Activated CD4-positive, CD25-positive, alpha-beta regulatory T cell (primary cell): ENCODE measurements around the gene RIMBP3C.
"Not testable (repeated sequence)": the region's sequence is repeated elsewhere in the genome, so short reads cannot be mapped to it uniquely, and the experiment has no call there.

Source experiments
- DNase-seq, 4 experiments: peaks; one replicate each; lab custom pipeline; 2025; lab: John Stamatoyannopoulos, UW

The RIMBP3C gene, protein sequence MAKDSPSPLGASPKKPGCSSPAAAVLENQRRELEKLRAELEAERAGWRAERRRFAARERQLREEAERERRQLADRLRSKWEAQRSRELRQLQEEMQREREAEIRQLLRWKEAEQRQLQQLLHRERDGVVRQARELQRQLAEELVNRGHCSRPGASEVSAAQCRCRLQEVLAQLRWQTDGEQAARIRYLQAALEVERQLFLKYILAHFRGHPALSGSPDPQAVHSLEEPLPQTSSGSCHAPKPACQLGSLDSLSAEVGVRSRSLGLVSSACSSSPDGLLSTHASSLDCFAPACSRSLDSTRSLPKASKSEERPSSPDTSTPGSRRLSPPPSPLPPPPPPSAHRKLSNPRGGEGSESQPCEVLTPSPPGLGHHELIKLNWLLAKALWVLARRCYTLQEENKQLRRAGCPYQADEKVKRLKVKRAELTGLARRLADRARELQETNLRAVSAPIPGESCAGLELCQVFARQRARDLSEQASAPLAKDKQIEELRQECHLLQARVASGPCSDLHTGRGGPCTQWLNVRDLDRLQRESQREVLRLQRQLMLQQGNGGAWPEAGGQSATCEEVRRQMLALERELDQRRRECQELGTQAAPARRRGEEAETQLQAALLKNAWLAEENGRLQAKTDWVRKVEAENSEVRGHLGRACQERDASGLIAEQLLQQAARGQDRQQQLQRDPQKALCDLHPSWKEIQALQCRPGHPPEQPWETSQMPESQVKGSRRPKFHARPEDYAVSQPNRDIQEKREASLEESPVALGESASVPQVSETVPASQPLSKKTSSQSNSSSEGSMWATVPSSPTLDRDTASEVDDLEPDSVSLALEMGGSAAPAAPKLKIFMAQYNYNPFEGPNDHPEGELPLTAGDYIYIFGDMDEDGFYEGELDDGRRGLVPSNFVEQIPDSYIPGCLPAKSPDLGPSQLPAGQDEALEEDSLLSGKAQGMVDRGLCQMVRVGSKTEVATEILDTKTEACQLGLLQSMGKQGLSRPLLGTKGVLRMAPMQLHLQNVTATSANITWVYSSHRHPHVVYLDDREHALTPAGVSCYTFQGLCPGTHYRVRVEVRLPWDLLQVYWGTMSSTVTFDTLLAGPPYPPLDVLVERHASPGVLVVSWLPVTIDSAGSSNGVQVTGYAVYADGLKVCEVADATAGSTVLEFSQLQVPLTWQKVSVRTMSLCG (N-terminal part only)

DNA sequence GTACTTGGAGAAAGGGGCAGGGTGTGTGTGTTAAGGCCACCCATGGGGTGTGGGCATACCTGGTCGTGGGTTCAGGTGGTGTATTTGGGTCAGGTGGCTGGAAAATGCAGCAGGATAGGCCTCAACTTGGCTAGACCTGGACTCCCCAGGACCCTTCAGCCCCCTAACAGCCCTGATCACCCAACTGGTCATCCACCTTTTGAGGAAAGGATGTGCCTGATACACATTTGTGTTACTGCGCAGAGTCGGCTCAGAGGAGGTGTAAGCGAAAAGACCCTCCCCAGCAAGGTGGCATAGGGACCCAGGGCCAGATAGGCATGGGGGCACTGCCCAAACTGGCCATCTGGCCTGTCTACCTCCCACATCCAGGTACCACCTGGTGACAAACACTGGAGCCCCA, at the start of gene RIMBP3C:
Gene RIMBP3C (minus strand): TSS at position 101 of the 400 bp plus-strand sequence. CDS start 485 bp downstream, outside the sequence.
- DNase-seq: not testable (repeated sequence)

DNA sequence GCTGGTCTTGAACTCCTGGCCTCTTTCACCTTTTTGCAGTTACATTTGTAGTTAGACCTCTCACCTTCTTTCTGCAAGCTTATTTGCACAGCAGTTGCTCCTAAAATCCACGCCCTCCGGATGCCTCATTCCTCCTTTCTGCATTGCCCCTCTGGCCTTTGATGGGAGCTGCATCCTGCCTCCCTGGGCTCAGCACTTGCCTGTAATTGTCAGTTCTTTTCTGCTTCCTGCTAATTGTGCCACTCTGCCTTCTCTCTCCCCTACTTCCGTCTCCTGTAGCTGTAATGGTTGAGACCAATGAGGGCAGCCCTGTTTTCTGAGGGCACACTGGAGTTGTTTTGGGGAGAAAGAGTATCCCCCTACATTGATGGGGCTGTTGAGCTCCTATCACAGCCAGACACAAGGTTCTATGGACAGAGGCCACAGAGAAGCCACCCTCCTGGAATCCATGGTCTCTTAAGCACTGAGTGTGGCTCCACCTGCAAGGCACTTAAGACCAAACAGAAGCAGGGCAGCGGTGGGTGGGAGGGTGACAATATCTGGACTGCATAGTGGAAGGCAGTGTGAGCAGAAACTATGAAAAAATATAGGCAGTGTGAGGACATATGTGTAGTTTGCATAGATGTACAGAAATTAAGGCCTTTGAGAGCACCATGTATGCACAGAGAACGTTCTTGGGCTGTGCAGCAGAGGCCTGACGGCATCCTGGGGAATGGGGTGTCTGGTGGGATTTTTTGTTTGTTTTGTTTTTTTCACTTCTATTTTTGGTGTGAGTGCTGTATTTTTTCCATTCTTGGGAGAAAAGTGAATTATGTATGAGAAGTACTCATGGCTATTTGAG, 48.0 kb upstream of the RIMBP3C start:
- no peak for DNase-seq

DNA sequence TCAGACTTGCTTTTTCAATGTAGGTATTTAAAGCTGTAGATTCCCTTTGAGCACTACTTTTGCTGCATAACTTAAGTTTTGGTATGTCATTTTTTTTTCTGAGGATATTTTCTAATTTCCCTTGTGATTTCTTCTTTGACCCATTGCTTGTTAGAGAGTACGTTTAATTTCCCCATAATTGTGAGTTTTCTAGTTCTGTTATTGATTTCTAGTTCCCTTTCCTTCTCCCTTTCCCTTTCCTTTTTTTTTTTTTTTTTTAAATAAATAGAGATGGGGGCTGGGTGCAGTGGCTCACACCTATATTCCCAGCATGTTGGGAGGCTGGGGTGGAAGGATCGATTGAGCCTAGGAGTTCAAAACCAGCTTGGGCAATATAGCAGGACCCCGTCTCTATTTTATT, 47.0 kb upstream of the RIMBP3C start:
- DNase-seq: no peak

DNA sequence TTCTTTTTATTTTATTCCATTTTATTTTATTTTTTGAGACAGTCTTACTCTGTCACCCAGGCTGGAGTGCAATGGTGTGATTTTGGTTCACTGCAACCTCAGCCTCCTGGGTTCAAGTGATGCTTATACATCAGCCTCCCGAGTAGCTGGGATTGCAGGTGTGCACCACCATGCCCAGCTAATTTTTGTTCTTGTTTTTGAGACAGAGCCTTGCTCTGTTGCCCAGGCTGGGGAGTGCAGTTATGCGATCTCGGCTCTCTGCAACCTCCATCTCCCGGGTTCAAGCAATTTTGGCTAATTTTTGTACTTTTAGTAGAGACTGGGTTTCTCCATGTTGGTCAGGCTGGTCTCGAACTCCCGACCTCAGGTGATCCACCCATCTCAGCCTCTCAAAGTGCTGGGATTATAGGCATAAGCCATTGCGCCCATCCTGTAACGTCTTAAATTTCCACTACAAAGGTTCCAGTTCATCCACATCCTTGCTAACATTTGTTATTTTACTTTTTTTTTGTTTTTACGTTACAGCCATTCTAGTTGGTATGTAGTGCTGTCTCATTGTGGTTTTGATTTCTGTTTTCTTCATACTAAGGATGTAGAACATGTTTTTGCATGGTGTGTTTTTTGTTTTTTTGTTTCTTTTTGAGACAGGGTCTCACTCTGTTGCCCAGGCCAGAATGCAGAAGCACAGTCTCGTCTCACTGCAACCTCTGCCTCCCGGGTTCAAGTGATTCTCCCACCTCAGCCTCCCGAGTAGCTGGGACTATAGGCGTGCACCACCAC, 45.3 kb upstream of the RIMBP3C start:
- not testable (repeated sequence) for DNase-seq

DNA sequence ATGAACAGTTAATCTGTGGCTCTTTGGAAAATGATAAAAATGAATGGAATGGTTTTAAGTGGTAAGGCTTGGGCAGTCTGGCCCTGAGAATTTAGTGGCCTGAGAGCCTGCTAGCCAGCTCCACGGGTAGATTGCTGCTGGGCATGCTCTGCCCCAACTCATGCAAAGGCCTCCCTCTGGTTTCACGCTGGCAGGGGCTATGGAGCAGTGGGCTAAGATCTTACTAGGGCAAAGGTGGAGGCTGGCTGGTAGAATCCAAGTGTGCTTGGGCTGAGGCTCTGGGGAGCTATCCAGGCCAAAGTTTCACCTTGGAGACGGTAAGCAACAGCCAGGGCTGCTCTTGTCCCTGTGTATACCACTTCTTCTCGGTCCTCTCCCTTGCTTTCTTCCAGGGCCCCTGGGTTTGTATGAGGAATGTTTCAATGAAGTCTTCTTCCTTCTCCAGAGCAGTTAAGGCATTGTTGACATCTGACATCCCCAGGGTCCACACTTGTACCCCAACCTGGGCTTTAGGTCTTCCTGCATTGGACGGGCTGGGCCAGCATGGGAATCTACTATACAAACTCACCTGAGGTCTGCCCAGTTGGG, 43.7 kb upstream of the RIMBP3C start:
- no peak for DNase-seq

DNA sequence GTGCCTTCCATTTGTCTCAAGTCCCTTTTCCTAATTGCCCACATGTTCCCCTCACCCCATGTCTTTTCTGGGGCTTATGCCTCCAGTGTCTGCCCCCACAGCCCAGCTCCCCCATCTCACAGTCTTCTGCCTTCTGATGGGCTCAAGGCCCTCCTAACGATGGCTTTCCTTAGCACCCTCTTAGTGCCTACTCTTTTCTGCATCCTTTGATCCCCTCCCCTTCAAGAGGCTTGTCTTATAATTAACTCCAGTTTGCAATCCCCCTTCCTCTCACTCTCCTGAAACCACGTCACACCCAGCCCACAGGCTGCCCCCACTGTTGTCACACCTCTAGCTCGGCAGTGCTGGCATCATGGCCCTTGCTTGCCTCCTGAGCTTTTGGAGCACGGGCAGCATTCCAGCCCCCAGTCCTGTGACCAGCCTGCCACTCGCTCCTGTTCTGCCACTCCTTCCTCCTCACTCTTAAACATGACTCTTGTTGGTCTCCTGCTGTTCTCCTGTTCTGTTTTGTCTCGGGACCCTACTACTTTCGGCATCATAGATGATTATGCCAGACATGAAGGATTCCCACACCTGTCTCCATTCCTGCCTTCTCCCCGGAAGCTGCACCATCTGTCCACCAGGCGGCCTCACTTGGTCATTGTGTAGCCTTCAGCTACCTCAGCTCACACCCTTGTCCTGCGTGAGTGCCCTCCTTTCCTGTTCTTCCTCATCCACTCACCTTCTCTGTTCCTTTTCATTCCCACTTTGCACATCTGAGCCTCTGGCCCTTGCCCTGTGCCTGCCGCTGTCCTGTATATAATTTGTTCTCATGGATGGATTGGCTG, 42.4 kb upstream of the RIMBP3C start:
- no peak for DNase-seq

DNA sequence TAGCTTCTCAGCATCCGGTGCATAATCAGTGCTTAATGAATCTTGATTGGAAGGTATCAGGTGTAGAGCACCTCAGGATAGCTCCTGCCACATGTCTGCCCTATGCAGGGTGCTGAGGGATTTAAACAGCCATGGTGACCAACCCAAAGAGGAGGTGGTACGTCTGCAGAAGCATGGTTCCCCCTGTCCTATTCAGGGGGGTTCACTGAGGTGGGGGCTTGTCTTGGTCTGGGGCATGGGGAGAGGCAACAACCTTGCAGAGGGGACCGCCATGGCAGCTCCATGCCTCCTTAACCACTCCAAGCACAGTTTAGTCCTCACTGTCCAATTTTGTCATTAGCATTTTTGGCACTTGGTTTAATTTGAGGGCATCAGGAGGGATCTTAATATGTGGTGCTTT, 41.2 kb upstream of the RIMBP3C start:
- DNase-seq: no peak

DNA sequence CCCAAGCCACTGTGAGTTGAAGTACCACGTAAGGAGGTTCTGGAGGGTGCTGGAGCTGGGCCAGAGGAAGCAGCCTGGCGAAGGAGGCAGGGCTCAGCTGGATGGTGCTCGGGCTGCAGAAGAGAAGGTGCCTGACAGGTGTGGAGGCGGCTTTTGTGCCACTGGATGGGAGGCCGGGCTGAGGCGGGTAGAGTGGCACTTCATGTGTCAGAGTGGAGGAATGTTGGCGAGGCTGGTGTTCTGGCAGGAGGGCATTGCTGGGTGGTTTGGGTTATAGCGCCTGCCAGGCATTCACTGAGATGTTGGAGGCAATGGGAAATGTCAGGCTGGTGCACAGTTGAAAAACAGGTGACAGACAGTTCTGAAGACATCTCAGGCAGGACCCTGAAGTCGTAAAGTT, 40.4 kb upstream of the RIMBP3C start:
- DNase-seq: no peak

DNA sequence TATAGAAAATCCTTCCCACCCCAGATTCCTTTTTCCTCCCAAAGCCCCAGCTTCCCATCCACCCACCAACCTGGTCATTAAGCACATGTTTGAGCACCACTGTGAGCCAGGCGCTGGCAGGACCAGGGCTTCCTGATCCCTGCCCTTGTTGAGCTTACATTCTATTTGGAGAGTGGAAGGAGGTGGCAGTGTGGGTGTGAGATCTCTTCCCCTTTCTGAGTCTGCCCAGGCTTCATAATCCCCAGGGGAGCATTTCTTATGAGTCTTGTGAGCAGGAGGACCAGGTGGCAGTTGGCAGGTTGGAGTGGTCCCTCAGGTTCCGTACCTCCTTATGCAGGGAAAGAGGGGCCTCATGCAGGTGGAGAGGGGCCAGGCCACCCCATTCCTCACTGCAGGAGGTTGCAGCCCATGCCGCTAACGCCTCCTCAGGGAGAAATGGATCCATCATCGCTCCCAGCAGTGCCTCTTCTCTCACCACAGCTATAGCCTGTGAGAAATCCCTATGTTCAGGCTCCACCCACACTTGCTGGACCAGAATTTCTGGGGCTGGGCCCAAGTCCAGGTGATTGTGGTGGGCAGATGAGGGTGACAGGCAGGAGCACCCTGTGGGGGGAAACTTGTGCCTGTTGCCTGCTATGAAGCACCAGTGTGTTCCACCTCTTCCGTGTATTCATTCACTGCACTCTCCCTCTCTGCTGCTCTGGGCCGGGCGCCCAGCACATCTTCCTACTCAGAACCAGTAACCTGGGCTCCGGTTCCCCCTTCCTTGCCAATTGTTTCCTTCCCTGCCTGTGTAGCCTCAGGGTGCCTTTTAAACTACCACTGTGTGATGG, 39.8 kb upstream of the RIMBP3C start:
- no peak for DNase-seq

DNA sequence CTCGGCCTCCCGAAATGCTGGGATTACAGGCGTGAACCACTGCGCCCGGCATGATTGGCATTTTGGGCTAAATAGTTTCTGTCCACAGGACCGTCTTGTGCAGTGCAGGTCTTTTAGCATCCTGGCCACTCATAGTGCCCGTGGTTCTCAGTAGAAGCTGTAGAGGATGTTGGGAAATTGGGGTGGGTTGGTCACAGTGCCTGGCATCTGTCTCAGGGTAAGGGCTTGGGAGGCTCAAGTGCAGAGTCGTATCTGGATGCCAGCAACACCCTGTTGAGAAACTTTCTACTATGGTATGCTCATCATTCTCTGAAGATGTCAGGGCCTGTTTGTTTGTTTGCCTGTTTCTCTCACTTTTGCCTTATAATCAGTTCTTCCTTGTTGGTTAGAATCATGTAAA, 38.1 kb upstream of the RIMBP3C start:
- no peak for DNase-seq

DNA sequence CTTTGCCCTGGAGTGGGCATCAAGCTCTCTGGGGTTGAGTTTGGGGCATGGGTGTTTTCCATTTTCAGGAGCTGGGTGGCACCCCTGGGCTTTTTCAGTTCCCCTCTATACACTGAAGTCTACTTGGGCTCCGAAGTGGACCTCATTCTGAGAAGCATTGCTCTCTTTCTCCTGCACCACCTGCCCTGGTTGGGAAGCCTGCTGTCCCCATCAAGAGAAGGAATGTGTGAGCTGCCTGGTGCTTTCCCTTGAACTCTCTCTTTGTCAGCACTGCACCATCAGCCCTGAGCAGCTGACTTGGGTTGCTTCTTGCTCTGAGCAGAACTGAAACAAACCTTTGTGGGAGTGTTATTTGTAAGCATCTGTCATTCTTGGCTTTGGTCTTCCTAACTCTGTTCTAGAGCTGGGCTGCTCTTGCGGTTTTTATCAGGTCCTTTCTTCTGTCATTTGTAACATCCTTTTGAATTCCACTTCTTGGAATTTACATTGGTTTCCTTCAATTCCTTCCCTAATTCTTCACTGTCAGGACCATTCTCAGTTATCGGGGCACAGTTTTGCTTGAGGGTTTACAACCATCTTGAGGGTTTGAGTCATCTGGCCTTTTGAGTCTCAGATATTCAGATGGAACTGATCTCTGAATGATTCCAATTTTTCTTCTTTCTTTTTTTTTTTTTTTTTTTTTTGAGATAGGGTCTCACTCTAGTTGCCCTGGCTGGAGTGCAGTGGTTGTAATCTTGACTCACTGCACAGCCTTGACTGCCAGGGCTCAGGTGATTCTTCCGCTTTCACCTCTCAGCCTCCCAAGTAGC, 36.7 kb upstream of the RIMBP3C start:
- DNase-seq: no peak

DNA sequence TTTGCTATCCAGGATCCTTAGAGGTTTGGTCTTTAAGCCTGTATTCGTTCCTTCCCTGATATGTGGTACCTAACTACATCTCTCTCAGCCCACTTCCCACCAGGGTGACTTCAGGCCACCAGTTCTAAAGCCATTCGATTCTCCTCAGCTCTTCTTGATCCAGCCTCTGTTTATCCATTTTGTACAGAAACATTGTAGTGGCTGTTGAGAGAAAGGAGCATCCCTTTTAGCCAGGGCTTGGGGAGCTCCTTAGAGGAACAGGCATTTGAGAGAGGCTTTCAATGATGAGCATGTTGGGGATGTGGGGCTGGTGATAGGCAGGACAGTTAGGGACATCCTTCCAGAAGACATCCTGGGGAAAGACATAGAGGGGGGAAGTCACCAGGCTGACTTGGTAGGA, 34.1 kb upstream of the RIMBP3C start:
- DNase-seq: no peak

DNA sequence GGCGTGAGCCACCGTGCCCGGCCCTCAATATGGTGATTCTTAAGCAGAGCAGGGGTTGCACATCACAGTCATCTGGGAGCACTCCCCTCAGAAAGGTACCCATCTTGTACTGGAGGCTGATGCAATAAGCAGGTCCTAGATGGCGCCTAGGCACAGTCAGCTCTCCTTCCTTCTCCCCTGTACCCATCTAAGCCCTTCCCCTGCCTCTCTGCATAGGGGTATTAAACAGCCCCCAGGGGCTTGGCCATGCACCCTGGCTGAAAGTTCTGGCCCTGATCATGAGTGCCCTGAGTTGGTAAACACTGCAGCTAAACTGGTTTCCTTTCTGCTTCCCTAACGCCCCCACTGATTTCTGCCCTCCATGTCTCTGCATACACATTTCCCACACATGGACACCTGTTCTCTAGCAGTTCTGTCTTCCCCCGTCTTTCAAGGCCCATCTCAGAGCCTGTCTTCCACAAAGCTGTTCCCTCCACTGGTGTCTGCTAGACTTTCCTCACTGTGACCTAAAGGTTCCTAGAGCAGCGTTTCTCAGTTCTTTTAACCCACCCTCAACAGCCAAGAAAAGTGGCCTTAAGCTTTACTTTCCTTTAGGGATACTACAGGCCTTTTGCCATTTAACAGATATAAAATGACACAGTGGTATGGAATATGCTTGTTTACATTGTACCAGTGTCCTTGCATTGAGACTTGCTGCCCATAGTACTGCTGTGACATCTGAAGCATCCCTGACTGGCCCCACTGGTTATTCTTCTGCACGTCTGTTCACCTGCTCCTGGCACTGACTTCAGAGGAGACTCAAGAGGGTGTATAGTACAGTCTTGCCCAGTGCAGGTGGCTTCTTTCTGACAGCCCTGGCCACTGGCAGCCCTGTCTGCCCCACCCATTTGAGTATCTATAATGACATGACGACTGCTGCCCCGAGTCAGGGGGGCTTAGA, 31.8 kb upstream of the RIMBP3C start:
- no peak for DNase-seq

DNA sequence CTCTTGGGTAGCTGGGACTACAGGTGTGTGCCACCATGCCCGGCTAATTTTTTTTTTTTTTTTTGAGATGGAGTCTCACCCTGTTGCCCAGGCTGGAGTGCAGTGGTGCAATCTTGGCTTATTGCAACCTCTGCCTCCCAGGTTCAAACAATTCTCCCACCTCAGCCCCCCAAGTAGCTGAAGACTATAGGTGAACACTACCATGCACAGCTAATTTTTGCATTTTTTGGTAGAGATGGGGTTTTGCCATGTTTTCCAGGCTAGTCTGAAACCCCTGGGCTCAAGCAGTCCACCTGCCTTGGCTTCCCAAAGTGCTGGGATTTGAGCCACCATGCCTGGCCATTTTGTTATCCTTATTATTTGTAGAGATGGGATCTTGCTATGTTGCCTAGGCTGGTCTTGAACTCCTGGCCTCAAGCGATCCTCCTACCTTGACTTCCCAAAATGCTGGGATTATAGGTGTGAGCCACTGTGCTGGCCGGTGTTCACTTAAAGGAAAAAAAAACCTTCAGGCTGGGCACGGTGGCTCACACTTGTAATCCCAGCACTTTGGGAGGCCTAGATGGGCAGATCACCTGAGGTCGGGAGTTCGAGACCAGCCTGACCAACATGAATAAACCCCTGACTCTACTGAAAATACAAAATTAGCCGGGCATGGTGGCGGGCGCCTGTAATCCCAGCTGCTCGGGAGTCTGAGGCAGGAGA, 29.9 kb upstream of the RIMBP3C start:
- not testable (repeated sequence) for DNase-seq

DNA sequence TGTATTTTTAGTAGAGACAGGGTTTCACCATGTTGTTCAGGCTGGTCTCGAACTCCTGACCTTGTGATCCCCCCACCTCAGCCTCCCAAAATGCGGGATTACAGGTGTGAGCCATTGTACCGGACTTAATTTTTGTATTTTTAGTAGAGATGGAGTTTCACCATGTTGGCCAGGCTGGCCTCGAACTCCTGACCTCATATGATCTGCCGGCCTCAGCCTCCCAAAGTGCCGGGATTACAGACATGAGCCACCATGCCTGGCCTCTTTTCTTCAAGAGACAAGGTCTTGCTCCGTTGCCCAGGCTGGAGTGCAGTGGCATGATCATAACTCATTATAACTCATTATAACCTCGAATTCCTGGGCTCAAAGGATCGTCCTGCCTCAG, 29.4 kb upstream of the RIMBP3C start:
- DNase-seq: not testable (repeated sequence)

DNA sequence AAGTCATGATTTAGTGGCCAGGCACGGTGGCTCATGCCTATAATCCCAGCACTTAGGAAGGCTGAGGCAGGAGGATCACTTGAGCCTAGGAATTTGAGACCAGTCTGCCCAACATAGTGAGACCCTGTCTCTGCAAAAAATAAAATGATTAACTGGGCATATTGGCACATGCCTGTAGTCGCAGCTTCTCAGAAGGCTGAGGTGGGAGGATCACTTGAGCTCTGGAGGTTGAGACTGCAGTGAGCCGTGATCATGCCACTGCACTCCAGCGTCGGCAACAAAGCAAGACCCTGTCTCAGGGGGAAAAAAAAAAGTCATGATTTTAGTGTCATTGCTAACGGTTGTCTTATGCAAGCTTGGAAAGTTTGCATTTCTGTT, 28.2 kb upstream of the RIMBP3C start:
- no peak for DNase-seq
